OCI-LY7 (cell line): ENCODE data around the gene PITPNB. TPM values are rescaled to one million over a fixed set of nuclear protein-coding genes. Genes with fewer than 3 reads are reported as not detected.

Experiments used
- BruUV-seq: library from RNA; stranded (reverse); fragments of 400-500 nt; replicated peaks from 2 replicates; lab custom pipeline; 2021; lab: Mats Ljungman, UMichigan
- CTCF ChIA-PET: fragments of 300-600 bp; sonication (Branson Sonifier 250); formaldehyde crosslinking; loops from one replicate; lab custom pipeline; 2022; ENCODE audit warnings: antibody characterized with exemption; ENCODE audit not compliant: unreplicated experiment; lab: Charles Lee
- POLR2A ChIA-PET: fragments of 300-600 bp; sonication (Branson Sonifier 250); formaldehyde crosslinking; loops from one replicate; lab custom pipeline; 2022; ENCODE audit warnings: antibody characterized with exemption; lab: Charles Lee
- DNase-seq: peaks from one replicate; pipeline ENCODE4 v3.0.0-alpha.2; 2015; ENCODE audit warnings: low spot score
- H2AFZ ChIP-seq: fragments of 200-600 bp; sonication (generic), shearing (Covaris generic); 2 replicates; pipeline ENCODE4 v1.6.1; 2014; ENCODE audit warnings: mild to moderate bottlenecking, antibody characterized with exemption, low read length, moderate library complexity
- H3K27ac ChIP-seq: fragments of 200-600 bp; sonication (generic); 2 replicates; pipeline ENCODE4 v1.5.1; 2014; ENCODE audit warnings: mixed run types, low read depth, mild to moderate bottlenecking, moderate library complexity, low read length, inconsistent platforms; ENCODE audit not compliant: poor library complexity, severe bottlenecking
- H3K36me3 ChIP-seq: fragments of 200-600 bp; sonication (generic); 2 replicates; pipeline ENCODE4 v1.6.1; 2014; ENCODE audit warnings: mild to moderate bottlenecking, antibody characterized with exemption, low read length, moderate library complexity, mixed read lengths; ENCODE audit not compliant: insufficient read depth
- H3K4me1 ChIP-seq: fragments of 200-600 bp; sonication (generic); 2 replicates; pipeline ENCODE4 v1.5.1; 2014; ENCODE audit warnings: mild to moderate bottlenecking, low read length; ENCODE audit not compliant: insufficient read depth, poor library complexity, severe bottlenecking
- H3K4me2 ChIP-seq: fragments of 200-600 bp; sonication (generic); 2 replicates; pipeline ENCODE4 v1.6.1; 2014; ENCODE audit warnings: mild to moderate bottlenecking, low read length
- H3K4me3 ChIP-seq: fragments of 200-600 bp; sonication (generic); 2 replicates; pipeline ENCODE4 v1.5.1; 2014; ENCODE audit warnings: mild to moderate bottlenecking, low read depth, low read length; ENCODE audit not compliant: poor library complexity, severe bottlenecking
- H3K79me2 ChIP-seq: fragments of 200-600 bp; sonication (generic); 2 replicates; pipeline ENCODE4 v1.6.1; 2016; ENCODE audit warnings: low read depth, mild to moderate bottlenecking, low read length, moderate library complexity, mixed read lengths; ENCODE audit not compliant: insufficient read depth
- H3K9me2 ChIP-seq: fragments of 200-600 bp; sonication (generic); 2 replicates; pipeline ENCODE4 v1.6.1; 2016; ENCODE audit warnings: mild to moderate bottlenecking, low read length, mixed read lengths; ENCODE audit not compliant: insufficient read depth
- H3K9me3 ChIP-seq: fragments of 200-600 bp; sonication (generic); 2 replicates; pipeline ENCODE4 v1.6.1; 2014; ENCODE audit warnings: mild to moderate bottlenecking, mixed run types, low read length, mixed read lengths
- H4K20me1 ChIP-seq: fragments of 200-600 bp; sonication (generic); 2 replicates; pipeline ENCODE4 v1.6.1; 2014; ENCODE audit warnings: mild to moderate bottlenecking, antibody characterized with exemption, low read length, moderate library complexity, mixed read lengths; ENCODE audit not compliant: insufficient read depth
- EZH2phosphoT487 ChIP-seq: fragments of 200-600 bp; sonication (generic); IDR thresholded peaks from 2 replicates; pipeline ENCODE4 v1.6.1; 2018; ENCODE audit warnings: low read depth, borderline replicate concordance, mild to moderate bottlenecking, mixed run types, antibody characterized with exemption, low read length, moderate library complexity, mixed read lengths
- intact Hi-C: fragments of 100-400 bp; cut with micrococcal nuclease; formaldehyde crosslinking; loops from one replicate; pipeline ENCODE4 v1.10.0; 2022; ENCODE audit not compliant: unreplicated experiment
- total RNA-seq, 2 experiments: library from RNA; depleted of rRNA in 1 of 2; stranded (reverse); fragments of >200 nt in 1 of 2; shearing (Covaris generic) in 1 of 2; gene quantifications; 2 replicates each; pipeline ENCODE4 v1.2.3, GENCODE V29; 2014 to 2022
- TF ChIP-seq, protein P1 (sequence below): fragments of 200-600 bp; sonication (generic); conservative IDR thresholded peaks from 2 replicates; pipeline ENCODE4 v1.5.1; 2014; ENCODE audit warnings: mild to moderate bottlenecking, antibody characterized with exemption, low read length, moderate library complexity, mixed read lengths

PITPNB gene
- total RNA-seq, 2 experiments from 2014 or later: 21.8 to 97.4 TPM

DNA sequence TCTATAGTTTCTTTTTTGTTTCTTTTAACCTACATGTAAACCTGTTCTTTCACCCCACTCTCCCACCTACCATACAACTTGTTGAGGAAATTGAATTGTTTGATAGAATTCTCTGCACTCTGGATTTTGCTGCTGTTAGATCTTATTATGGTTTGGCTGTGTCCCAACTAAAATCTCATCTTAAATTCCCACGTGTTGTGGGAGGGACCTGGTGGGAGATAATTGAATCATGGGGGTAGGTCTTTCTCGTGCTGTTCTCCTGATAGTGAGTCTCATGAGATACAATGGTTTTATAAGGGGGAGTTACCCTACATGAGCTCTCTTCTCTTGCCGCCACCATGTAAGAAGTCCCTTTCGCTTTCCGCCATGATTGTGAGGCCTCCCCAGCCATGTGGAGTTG, 15.0 kb upstream of the PITPNB start:
- TF ChIP-seq EZH2phosphoT487: no peak
- TF ChIP-seq, protein P1, sequence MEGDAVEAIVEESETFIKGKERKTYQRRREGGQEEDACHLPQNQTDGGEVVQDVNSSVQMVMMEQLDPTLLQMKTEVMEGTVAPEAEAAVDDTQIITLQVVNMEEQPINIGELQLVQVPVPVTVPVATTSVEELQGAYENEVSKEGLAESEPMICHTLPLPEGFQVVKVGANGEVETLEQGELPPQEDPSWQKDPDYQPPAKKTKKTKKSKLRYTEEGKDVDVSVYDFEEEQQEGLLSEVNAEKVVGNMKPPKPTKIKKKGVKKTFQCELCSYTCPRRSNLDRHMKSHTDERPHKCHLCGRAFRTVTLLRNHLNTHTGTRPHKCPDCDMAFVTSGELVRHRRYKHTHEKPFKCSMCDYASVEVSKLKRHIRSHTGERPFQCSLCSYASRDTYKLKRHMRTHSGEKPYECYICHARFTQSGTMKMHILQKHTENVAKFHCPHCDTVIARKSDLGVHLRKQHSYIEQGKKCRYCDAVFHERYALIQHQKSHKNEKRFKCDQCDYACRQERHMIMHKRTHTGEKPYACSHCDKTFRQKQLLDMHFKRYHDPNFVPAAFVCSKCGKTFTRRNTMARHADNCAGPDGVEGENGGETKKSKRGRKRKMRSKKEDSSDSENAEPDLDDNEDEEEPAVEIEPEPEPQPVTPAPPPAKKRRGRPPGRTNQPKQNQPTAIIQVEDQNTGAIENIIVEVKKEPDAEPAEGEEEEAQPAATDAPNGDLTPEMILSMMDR: no peak
- POLR2A ChIA-PET: no interaction called here
- intact Hi-C loops: no loop called here

DNA sequence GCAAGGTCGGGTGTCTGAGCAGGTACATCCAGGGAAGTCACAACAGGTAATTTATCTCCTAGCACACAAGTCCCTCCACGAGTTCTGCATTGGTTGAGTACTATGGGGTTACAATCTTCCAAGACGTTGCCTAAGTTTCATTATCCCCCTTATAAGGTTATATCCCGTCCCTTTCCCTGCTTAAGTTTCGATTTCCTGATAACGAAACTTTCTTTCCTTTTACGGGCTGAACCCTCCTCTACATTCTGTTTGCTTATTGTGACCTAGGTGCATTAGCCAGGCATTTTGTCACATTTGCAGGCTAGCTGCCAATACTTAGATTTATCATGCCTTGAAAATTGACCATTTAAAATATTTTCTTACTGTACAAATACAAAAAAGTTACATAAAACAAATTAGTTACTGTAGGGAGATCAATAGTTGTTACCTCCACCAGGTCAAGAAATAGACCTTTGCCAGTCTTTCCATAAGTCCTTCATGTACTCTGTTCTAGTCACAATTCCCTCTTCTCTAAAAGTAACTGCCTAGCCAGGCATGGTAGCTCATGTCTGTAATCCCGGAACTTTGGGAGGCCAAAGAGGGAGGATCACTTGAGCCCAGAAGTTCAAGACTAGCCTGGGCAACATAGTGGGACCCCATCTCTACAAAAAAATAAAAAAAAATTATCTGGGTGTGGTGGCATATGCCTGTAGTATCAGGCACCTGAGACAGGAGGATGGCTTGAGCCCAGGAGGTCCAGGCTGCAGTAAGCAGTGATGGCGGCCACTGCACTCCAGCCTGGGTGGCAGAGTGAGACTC, 14.3 kb upstream of the PITPNB start:
- Histone ChIP-seq H3K27ac (no peak overlapping the region), H3K4me3 (no peak overlapping the region), H3K36me3 (peaks cover 8% of the 10 kb centered on the region; the same call in 1 of the 2 replicates), H4K20me1 (no peaks in the 10 kb centered on the region), H3K4me1 (peaks cover 3% of the 10 kb centered on the region), H3K79me2 (no peaks in the 10 kb centered on the region), H3K9me2 (0 out of 2 replicates have a peak, but pooled peaks cover 2% of the 10 kb centered on the region), H3K4me2 (no peak overlapping the region), H3K9me3 (no peaks in the 10 kb centered on the region), H2AFZ (no peak overlapping the region)
- DNase-seq: no peak
- no peak for TF ChIP-seq EZH2phosphoT487
- CTCF ChIA-PET: no interaction called here
- POLR2A ChIA-PET: no interaction called here
- intact Hi-C loops: no loop called here
- BruUV-seq: no TSS peak

More for the DNA sequence above, 15.0 kb upstream of the PITPNB start:
- Histone ChIP-seq H4K20me1 (no peaks in the 10 kb centered on the region), H3K9me3 (no peaks in the 10 kb centered on the region), H3K27ac (no peak overlapping the region), H3K4me2 (no peak overlapping the region), H3K9me2 (0 out of 2 replicates have a peak, but pooled peaks cover 2% of the 10 kb centered on the region), H3K36me3 (peaks cover 8% of the 10 kb centered on the region; the same call in 1 of the 2 replicates), H3K4me3 (no peak overlapping the region), H3K79me2 (no peaks in the 10 kb centered on the region), H2AFZ (no peak overlapping the region), H3K4me1 (peaks cover 10% of the 10 kb centered on the region)
- BruUV-seq: no TSS peak
- DNase-seq: no peak
- CTCF ChIA-PET: no interaction called here

DNA sequence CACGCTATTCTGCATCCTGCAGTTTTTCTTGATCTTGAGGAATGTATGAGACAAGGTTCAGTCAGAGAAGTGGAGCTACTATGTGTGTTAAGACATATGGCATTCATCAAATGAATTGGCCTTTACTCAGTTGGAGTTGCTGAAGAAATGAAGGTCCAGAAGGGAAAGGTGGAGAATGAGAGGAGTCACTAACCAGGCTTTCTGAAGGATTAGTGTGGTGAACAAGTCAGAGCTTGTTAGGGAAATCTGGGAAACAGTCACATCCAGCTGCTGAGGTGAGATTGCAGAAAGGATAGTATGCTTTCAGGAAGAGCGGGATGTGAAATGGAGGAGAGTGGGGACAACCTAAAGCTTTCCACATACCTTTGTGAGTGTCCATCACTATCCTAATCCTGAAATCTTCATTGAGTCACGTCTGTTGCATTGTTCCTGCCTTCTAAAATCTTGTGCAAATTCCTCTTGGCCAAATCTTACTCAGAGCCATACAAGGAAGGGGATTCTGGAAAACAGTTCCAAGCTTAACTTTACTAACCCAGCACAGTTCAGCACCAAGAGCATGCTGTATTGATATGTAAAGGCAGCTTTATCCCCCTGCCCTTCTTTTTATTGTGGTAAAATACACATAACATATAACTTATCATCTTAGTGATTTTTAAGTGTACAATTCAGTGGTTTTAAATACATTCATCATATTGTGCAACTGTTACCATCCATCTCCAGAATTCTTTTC, 11.4 kb upstream of the PITPNB start:
- no peak for DNase-seq
- POLR2A ChIA-PET: interaction anchor here (1.0 to 1.1 kb wide), 3 partner anchors 11 to 20 kb away, joined by 3 read pairs; partner anchors contain the start of gene PITPNB
- CTCF ChIA-PET: no interaction called here
- Histone ChIP-seq H3K9me3 (peaks cover 10% of the 10 kb centered on the region; the same call in 1 of the 2 replicates), H2AFZ (no peak overlapping the region), H4K20me1 (no peaks in the 10 kb centered on the region), H3K9me2 (0 out of 2 replicates have a peak, but pooled peaks cover 2% of the 10 kb centered on the region), H3K4me2 (no peak overlapping the region), H3K4me1 (no peaks in the 10 kb centered on the region), H3K27ac (no peak overlapping the region), H3K36me3 (peaks cover 2% of the 10 kb centered on the region), H3K4me3 (no peak overlapping the region), H3K79me2 (no peaks in the 10 kb centered on the region)
- no TSS peak for BruUV-seq
- TF ChIP-seq, protein P1: no peak
- TF ChIP-seq EZH2phosphoT487: no peak
- intact Hi-C loops: no loop called here
